Fibroblast of gingiva (primary cell): ENCODE measurements around the gene LRRC75A.
"Not testable (repeated sequence)": the region's sequence is repeated elsewhere in the genome, so short reads cannot be mapped to it uniquely, and the experiment has no call there.

Experiments used
- DNase-seq: peaks from one replicate; pipeline ENCODE4 v3.0.0-alpha.2; 2011; ENCODE audit warnings: low read depth

Gene LRRC75A

GRCh38 chr17:16430650-16431049, 61.3 kb downstream of the LRRC75A start:
- DNase-seq: no peak

GRCh38 chr17:16429083-16429482, 62.9 kb downstream of the LRRC75A start:
- DNase-seq: no peak

GRCh38 chr17:16428098-16428882, 63.7 kb downstream of the LRRC75A start:
- peak; percentile 42 for DNase-seq

GRCh38 chr17:16427020-16427419, 65.0 kb downstream of the LRRC75A start:
- DNase-seq: no peak

GRCh38 chr17:16425698-16426659, 66.0 kb downstream of the LRRC75A start:
- no peak for DNase-seq

- DNase-seq: no peak
These were observed 66.8 kb downstream of the LRRC75A start for GRCh38 chr17:16425202-16425601.

- DNase-seq: no peak
These were observed 68.6 kb downstream of the LRRC75A start for GRCh38 chr17:16423226-16423872.

- DNase-seq: no peak
These were observed 69.6 kb downstream of the LRRC75A start for GRCh38 chr17:16422416-16422815.

- peak; percentile 44 for DNase-seq
These were observed 72.1 kb downstream of the LRRC75A start for GRCh38 chr17:16419929-16420271.

- DNase-seq: peak; percentile 77
These were observed 72.7 kb downstream of the LRRC75A start for GRCh38 chr17:16419074-16419928.

- no peak for DNase-seq
These were observed 73.3 kb downstream of the LRRC75A start for GRCh38 chr17:16418685-16419068.

- DNase-seq: peak; percentile 65
These were observed 73.9 kb downstream of the LRRC75A start for GRCh38 chr17:16417896-16418684.

- no peak for DNase-seq
These were observed 74.6 kb downstream of the LRRC75A start for GRCh38 chr17:16417399-16417798.

- no peak for DNase-seq
These were observed 76.7 kb downstream of the LRRC75A start, which contains the start of gene TRPV2 for GRCh38 chr17:16415031-16415924. Gene TRPV2 (plus strand): TSS chr17:16415571. CDS start chr17:16417669, 2,098 bp downstream.

- no peak for DNase-seq
These were observed 83.9 kb downstream of the LRRC75A start for GRCh38 chr17:16407911-16408588.

GRCh38 chr17:16406742-16407674, 85.0 kb downstream of the LRRC75A start:
- DNase-seq: no peak

GRCh38 chr17:16403847-16404246, 88.1 kb downstream of the LRRC75A start:
- DNase-seq: not testable (repeated sequence)
